HepG2 (cell line): ENCODE data around the gene XAF1. TPM values are rescaled to one million over a fixed set of nuclear protein-coding genes. Genes with fewer than 3 reads are reported as not detected.

Experiments used
- AHR ChIP-seq: IDR thresholded peaks from 2 replicates; pipeline ENCODE4 v1.6.1; 2018; ENCODE audit warnings: missing genetic modification reagents, missing compliant biosample characterization
- AKAP8 ChIP-seq: sonication (generic); formaldehyde crosslinking; IDR thresholded peaks from 2 replicates; pipeline ENCODE4 v1.5.1; 2020; ENCODE audit warnings: mild to moderate bottlenecking, missing genetic modification reagents
- CHD2 ChIP-seq: IDR thresholded peaks from 2 replicates; pipeline ENCODE4 v1.6.1; 2011; ENCODE audit warnings: low read depth, low read length, improper control_type of control experiment
- CREB1 ChIP-seq, 2 experiments: fragments of 450-650 bp in 1 of 2; IDR thresholded peaks; 2 replicates each; pipeline ENCODE4 v1.6.1; 2016 to 2017; ENCODE audit warnings: control low read depth in 1 of 2, mild to moderate bottlenecking in 1 of 2, missing compliant biosample characterization in 1 of 2, missing genetic modification characterization in 1 of 2
- FOXC1 ChIP-seq: sonication (generic); formaldehyde crosslinking; IDR thresholded peaks from 2 replicates; pipeline ENCODE4 v1.8.0; 2022; ENCODE audit warnings: mild to moderate bottlenecking, missing genetic modification reagents, borderline replicate concordance
- HOXA3 ChIP-seq: sonication (generic); formaldehyde crosslinking; IDR thresholded peaks from 2 replicates; pipeline ENCODE4 v1.5.0; 2020; ENCODE audit warnings: missing genetic modification reagents
- IRF2 ChIP-seq: IDR thresholded peaks from 2 replicates; pipeline ENCODE4 v1.6.1; 2018; ENCODE audit warnings: missing genetic modification reagents, missing compliant biosample characterization
- KDM1A ChIP-seq: IDR thresholded peaks from 2 replicates; pipeline ENCODE4 v1.6.1; 2016; ENCODE audit warnings: missing compliant biosample characterization
- MAF1 ChIP-seq: sonication (generic); formaldehyde crosslinking; IDR thresholded peaks from 2 replicates; pipeline ENCODE4 v1.5.0; 2020; ENCODE audit warnings: missing genetic modification reagents, borderline replicate concordance
- MTF1 ChIP-seq: sonication (generic); formaldehyde crosslinking; IDR thresholded peaks from 2 replicates; pipeline ENCODE4 v1.5.0; 2020; ENCODE audit warnings: missing genetic modification reagents
- NAIF1 ChIP-seq: sonication (generic); formaldehyde crosslinking; IDR thresholded peaks from 2 replicates; pipeline ENCODE4 v1.5.0; 2020; ENCODE audit warnings: mild to moderate bottlenecking, missing genetic modification reagents, borderline replicate concordance
- NONO ChIP-seq, 2 experiments: fragments of 450-650 bp in 1 of 2; sonication (generic) in 1 of 2; formaldehyde crosslinking in 1 of 2; IDR thresholded peaks in 1 of 2; conservative IDR thresholded peaks in 1 of 2; 2 replicates each; pipeline versions ENCODE4 v1.6.1 to v1.8.0; 2017 to 2022; ENCODE audit warnings: mild to moderate bottlenecking in 1 of 2, missing genetic modification reagents in 1 of 2, moderate library complexity in 1 of 2
- PHF21A ChIP-seq: sonication (generic); formaldehyde crosslinking; IDR thresholded peaks from 2 replicates; pipeline ENCODE4 v1.5.0; 2020; ENCODE audit warnings: mild to moderate bottlenecking, missing genetic modification reagents
- RARG ChIP-seq: sonication (generic); formaldehyde crosslinking; IDR thresholded peaks from 2 replicates; pipeline ENCODE4 v1.4.0; 2020; ENCODE audit warnings: low read depth, mild to moderate bottlenecking, missing genetic modification reagents
- SMARCE1 ChIP-seq: fragments of 450-650 bp; IDR thresholded peaks from 2 replicates; pipeline ENCODE4 v1.6.1; 2017; ENCODE audit warnings: borderline replicate concordance
- SOX13 ChIP-seq, 3 experiments: fragments of 450-650 bp in 1 of 3; sonication (generic) in 1 of 3; formaldehyde crosslinking in 1 of 3; IDR thresholded peaks in 2 of 3; conservative IDR thresholded peaks in 1 of 3; 2 replicates each; pipeline versions ENCODE4 v1.5.0 to v1.6.1; 2016 to 2020; ENCODE audit warnings: antibody characterized with exemption in 1 of 3, mild to moderate bottlenecking in 1 of 3, missing compliant biosample characterization in 1 of 3, missing genetic modification reagents in 1 of 3, moderate library complexity in 1 of 3
- SOX6 ChIP-seq, 2 experiments: fragments of 450-650 bp in 1 of 2; sonication (generic) in 1 of 2; formaldehyde crosslinking in 1 of 2; IDR thresholded peaks; 2 replicates each; pipeline versions ENCODE4 v1.4.0 to v1.6.1; 2017 to 2020; ENCODE audit warnings: antibody characterized with exemption in 1 of 2, mild to moderate bottlenecking in 1 of 2, missing genetic modification reagents in 1 of 2
- SUZ12 ChIP-seq: fragments of 150-350 bp; IDR thresholded peaks from 2 replicates; pipeline ENCODE4 v1.6.1; 2014; ENCODE audit warnings: low read depth, low read length
- TFE3 ChIP-seq: IDR thresholded peaks from 2 replicates; pipeline ENCODE4 v1.6.1; 2016
- YEATS2 ChIP-seq: sonication (generic); formaldehyde crosslinking; IDR thresholded peaks from 2 replicates; pipeline ENCODE4 v1.4.0; 2020; ENCODE audit warnings: missing genetic modification reagents, borderline replicate concordance
- ZNF432 ChIP-seq: sonication (generic); formaldehyde crosslinking; IDR thresholded peaks from 2 replicates; pipeline ENCODE4 v1.5.0; 2020; ENCODE audit warnings: missing genetic modification reagents, mild to moderate bottlenecking, borderline replicate concordance
- ZNF441 ChIP-seq: sonication (generic); formaldehyde crosslinking; IDR thresholded peaks from 2 replicates; pipeline ENCODE4 v1.7.0; 2021; ENCODE audit warnings: missing genetic modification reagents, borderline replicate concordance
- ZNF513 ChIP-seq: sonication (generic); formaldehyde crosslinking; conservative IDR thresholded peaks from 2 replicates; pipeline ENCODE4 v1.5.0; 2020; ENCODE audit warnings: missing genetic modification reagents
- ZNF530 ChIP-seq: sonication (generic); formaldehyde crosslinking; IDR thresholded peaks from 2 replicates; pipeline ENCODE4 v1.5.0; 2020; ENCODE audit warnings: low read depth, mild to moderate bottlenecking, missing genetic modification reagents
- ZNF841 ChIP-seq: sonication (generic); formaldehyde crosslinking; IDR thresholded peaks from 2 replicates; pipeline ENCODE4 v1.8.1; 2023; ENCODE audit warnings: missing genetic modification reagents, borderline replicate concordance
- polyA plus RNA-seq, 8 experiments: library from polyadenylated mRNA; depleted of rRNA in 3 of 8; stranded (reverse) in 7 of 8; unstranded in 1 of 8; fragments of >200 nt; fragmentation: Illumina TruSeq in 4 of 8; extraction: Trizol in 4 of 8; gene quantifications; 2 replicates each; pipeline versions ENCODE4 v1.2.1 to v1.2.3, GENCODE V29; 2011 to 2016; ENCODE audit warnings: low read depth in 4 of 8, missing spikeins in 1 of 8, mixed read lengths in 1 of 8; ENCODE audit not compliant: insufficient read depth in 1 of 8
- total RNA-seq, 5 experiments: library from RNA; depleted of rRNA; stranded (reverse); fragments of >200 nt; fragmentation: Illumina TruSeq; extraction: Trizol; gene quantifications; 2 replicates each; pipeline ENCODE4 v1.2.3, GENCODE V29; 2016; ENCODE audit warnings: low read depth in 1 of 5
- TF ChIP-seq, protein P1 (sequence below): sonication (generic); formaldehyde crosslinking; IDR thresholded peaks from 2 replicates; pipeline ENCODE4 v1.8.0; 2022; ENCODE audit warnings: mild to moderate bottlenecking, missing genetic modification reagents

XAF1 gene
- total and polyA plus RNA-seq, 2 of the 13 experiments (the other 11 are each of a cell fraction or from before 2014, with no cell fraction given), result 1.2 to 2.4 TPM

DNA sequence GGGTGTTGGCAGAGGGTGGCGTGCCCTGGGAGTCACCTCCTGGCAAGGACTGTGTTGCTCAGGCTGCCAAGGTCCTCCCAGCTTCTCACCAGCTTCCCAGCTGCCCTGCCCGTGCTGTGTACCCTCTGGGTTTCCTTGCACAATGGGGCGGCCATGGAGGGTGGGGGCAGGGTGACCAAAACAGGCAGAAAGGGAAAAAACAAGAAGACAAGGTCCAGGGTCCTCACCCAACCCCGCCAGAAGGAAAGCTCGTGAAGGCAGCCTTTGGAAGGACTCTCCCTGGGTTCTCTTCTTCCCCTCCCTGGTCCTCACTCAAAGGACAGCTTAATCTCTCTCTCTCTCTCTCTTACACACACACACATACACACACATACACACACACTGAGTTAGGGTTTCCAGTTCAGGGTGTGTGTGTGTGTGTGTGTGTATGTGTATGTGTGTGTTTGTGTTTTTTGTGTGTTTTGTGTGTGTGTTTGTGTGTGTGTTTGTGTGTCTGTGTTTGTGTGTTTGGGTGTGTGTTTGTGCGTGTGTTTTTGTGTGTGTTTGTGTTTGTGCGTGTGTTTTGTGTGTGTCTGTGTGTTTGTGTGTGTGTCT is 44.7 kb upstream of the XAF1 start (continued):
- TF ChIP-seq, protein P1, sequence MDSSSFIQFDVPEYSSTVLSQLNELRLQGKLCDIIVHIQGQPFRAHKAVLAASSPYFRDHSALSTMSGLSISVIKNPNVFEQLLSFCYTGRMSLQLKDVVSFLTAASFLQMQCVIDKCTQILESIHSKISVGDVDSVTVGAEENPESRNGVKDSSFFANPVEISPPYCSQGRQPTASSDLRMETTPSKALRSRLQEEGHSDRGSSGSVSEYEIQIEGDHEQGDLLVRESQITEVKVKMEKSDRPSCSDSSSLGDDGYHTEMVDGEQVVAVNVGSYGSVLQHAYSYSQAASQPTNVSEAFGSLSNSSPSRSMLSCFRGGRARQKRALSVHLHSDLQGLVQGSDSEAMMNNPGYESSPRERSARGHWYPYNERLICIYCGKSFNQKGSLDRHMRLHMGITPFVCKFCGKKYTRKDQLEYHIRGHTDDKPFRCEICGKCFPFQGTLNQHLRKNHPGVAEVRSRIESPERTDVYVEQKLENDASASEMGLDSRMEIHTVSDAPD (CRISPR knock-in tag), result no peak
- TF ChIP-seq NAIF1 (CRISPR knock-in tag) (peak; percentile 67; the same call in 1 of the 2 replicates), FOXC1 (CRISPR knock-in tag) (no peak), ZNF513 (CRISPR knock-in tag) (no peak), ZNF530 (no peak), MTF1 (CRISPR knock-in tag) (no peak), ZNF432 (CRISPR knock-in tag) (no peak), IRF2 (CRISPR knock-in tag) (no peak), MAF1 (CRISPR knock-in tag) (no peak), NONO (IDR thresholded peaks at IDR 0.05) (peak; percentile 43; the same call in 1 of the 2 replicates), NONO (CRISPR knock-in tag; conservative IDR thresholded peaks at IDR 0.05) (peak; percentile 77), ZNF841 (CRISPR knock-in tag) (no peak), SOX13 (IDR thresholded peaks at IDR 0.05) (no peak), SOX13 (CRISPR knock-in tag; conservative IDR thresholded peaks at IDR 0.05 in 1 of 2, IDR thresholded peaks at IDR 0.05 in 1 of 2) (peak in 1 of 2 experiments; percentile 61; a peak in 2 of 4 replicates), ZNF441 (CRISPR knock-in tag) (no peak), AKAP8 (no peak), SUZ12 (no peak), HOXA3 (CRISPR knock-in tag) (peak; percentile 53; the same call in 1 of the 2 replicates), YEATS2 (CRISPR knock-in tag) (no peak; the same call in 1 of the 2 replicates), CHD2 (no peak), RARG (CRISPR knock-in tag) (no peak), AHR (CRISPR knock-in tag) (0 out of 2 replicates have a peak, but pooled peaks have one; percentile 51), SOX6 (IDR thresholded peaks at IDR 0.05) (no peak), SOX6 (CRISPR knock-in tag; IDR thresholded peaks at IDR 0.05) (peak; percentile 66), KDM1A (CRISPR knock-in tag) (no peak), CREB1 (IDR thresholded peaks at IDR 0.05) (peak; percentile 46; the same call in 1 of the 2 replicates), CREB1 (CRISPR knock-in tag; IDR thresholded peaks at IDR 0.05) (no peak), SMARCE1 (no peak), PHF21A (CRISPR knock-in tag) (0 out of 2 replicates have a peak, but pooled peaks have one; percentile 6), TFE3 (CRISPR knock-in tag) (no peak)
